NOMO-1 (cell line): ENCODE results near the gene SFTPB.

ENCODE experiments used
- DNase-seq, 2 experiments: peaks; one replicate each; lab custom pipeline; 2025; ENCODE audit not compliant: unreplicated experiment in 2 of 2; lab: John Stamatoyannopoulos, UW

Gene SFTPB

DNA sequence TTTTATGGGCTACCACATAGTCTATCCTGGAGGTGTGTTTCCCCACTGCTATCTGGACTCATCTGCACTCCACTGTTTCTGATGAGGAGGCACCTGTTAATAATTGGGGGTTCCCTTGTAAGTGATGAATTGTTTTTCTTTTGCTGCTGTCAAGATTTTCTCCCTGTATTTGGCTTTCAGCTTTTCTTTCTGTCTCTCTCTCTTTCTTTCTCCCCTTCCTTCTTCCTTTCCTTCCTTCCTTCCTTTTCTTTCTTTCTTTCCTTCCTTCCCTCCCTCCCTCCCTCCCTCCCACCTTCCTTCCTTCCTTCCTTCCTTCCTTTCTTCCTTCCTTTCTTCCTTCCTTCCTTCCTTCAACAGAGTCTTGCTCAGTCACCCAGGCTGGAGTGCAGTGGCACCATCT is 35.3 kb upstream of the SFTPB start:
- DNase-seq: no peak

- no peak for DNase-seq
Observed at GRCh38 chr2:85702800-85703199, 34.8 kb upstream of the SFTPB start.

DNA sequence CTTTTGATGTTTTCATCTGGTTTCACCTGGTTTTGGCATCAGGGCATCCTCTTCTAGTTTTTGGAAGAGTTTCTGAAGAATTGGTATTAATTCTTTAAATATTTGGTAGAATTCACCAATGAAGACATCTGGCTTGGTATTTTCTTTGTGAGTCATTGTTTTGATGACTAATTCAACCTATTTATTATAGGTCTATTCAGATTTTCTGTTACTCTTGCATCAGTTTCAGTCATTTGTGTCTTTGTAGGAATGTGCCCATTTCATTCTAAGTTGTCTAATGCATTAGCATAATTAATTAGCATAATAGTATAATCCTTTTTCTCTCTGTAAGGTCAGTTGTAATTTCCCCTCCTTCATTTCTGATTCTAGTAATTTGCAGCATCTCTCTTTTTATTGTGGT is 34.2 kb upstream of the SFTPB start:
- DNase-seq: peak in 1 of 2 experiments; percentile 17

GRCh38 chr2:85699325-85699724 is 31.3 kb upstream of the SFTPB start:
- DNase-seq: no peak

DNA sequence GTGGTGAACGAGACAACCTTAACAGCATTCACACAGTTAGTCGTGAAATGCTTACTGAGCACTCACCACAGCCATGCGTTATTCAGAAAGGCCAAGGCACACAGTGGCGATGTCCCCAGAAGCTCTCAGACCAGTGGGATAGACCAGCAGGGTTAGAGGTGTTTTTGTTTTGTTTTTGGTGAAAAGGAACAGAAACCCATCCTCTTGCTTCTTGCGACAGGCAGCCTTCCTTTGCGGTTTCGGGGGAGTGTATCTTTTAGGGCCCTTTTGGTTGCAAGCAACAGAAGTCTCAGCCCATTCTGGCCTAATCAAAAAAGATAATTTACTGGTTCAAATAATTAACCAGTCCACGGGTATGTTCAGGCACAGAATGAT is 30.9 kb upstream of the SFTPB start:
- DNase-seq: peak; percentile 71 to 73

DNA sequence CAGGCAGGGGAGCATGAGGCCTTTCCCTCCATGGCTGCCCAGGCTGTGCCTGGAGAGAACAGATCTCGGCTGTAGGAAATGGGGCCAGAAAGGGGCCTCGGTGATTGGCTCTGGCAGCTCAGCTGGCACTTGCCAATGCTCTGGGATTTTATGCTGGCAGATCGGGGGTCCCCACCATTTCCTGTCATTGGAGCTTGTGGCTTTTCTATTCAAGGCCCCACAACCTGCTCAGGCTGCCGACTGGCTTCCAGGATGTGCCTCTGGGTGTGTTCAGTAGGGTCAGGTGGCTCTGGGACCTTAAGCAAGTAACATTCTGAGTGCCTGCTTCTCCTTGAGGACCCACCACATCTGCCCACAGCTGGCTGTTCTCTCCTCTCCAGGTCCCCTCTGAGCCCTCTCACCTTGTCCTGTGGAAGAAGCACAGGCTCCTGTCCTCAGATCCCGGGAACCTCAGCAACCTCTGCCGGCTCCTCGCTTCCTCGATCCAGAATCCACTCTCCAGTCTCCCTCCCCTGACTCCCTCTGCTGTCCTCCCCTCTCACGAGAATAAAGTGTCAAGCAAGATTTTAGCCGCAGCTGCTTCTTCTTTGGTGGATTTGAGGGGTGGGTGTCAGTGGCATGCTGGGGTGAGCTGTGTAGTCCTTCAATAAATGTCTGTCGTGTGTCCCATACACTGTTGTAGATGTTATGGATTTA is 30.3 kb upstream of the SFTPB start:
- DNase-seq: no peak

- no peak for DNase-seq
Observed at GRCh38 chr2:85697716-85698115, 29.7 kb upstream of the SFTPB start.

GRCh38 chr2:85697096-85697495 is 29.1 kb upstream of the SFTPB start:
- no peak for DNase-seq

- DNase-seq: no peak
Observed at GRCh38 chr2:85695691-85696668, 28.0 kb upstream of the SFTPB start.

- DNase-seq: no peak
Observed at GRCh38 chr2:85695121-85695520, 27.1 kb upstream of the SFTPB start.

GRCh38 chr2:85694052-85695025 is 26.3 kb upstream of the SFTPB start, which contains the start of gene GNLY:
GNLY (plus strand) TSS chr2:85694358; CDS start chr2:85694419, 61 bp downstream.
- no peak for DNase-seq

DNA sequence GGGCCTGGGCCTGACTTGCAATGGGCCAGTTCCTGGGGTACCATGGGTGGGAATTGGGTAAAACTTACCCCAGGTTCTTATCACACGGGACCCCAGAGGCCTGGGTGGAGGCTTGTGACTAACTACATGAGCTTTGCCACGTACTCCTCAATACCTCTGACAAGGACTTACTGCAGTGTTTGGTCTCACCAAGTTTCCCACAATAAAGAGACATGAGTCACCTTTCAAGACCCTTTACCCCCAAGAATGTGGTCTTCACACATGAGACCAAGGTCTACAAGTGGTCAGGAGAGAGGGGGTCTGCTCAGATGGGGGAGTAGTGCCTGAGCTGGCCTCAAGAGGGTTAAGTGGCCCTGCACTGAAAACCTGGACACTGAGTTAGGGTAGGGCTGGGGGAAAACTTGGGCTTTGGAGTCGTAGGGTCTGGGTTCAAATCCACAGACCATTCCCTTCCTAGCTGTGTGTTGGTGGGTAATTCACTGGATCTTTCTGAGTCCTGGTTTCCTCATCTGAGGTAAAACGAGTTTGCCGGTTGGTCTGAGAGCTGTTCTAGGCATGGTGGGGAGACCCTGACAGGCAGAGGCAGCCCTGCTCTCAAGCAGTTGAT is 24.1 kb upstream of the SFTPB start:
- DNase-seq: no peak

GRCh38 chr2:85690932-85691331 is 22.9 kb upstream of the SFTPB start:
- no peak for DNase-seq

GRCh38 chr2:85684806-85685205 is 16.8 kb upstream of the SFTPB start:
- no peak for DNase-seq

DNA sequence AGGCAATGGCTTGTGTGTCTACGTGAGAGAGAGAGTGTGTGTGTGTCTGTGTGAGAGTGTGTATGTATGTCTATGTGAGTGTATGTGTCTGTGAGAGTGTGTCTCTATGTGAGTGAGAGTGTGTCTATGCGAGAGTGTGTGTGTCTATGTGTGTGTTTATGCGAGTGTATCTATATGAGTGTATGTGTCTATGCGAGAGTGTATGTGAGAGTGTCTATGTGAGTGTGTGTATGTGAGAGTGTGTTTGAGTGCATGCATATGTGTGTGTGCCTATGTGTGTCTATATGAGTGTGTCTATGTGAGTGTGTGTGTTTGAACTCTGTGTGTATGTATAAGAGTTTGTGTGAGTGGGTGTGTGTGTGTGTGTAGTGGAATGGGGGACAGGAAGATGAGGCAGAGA is 16.4 kb upstream of the SFTPB start:
- no peak for DNase-seq

- no peak for DNase-seq
Observed at GRCh38 chr2:85682378-85682777, 14.4 kb upstream of the SFTPB start.

- no peak for DNase-seq
Observed at GRCh38 chr2:85681776-85682175, 13.8 kb upstream of the SFTPB start.

DNA sequence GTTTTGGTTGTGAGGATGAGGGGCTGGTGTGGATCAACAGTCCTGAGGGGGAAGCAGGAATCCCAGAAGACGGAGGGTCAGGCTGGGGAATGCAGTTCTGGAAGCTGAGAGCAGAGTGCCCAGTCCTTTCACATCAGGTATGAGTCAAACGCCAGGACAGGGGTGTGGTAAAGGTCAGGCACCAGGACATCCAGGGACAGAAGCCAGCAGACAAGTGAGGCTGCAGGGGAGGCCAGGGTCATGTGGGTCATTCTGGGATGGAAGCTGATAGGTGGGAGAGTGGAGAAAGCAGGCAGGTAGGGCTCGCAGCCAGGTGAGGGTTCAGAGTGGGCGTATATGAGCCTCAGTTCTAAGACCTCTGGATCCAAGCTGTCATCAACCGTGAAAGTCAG is 13.4 kb upstream of the SFTPB start:
- no peak for DNase-seq

- DNase-seq: no peak
Observed at GRCh38 chr2:85680707-85681371, 12.8 kb upstream of the SFTPB start.
